HG02870 (cell line): ENCODE measurements around the gene P3H2.

Experiments used
- ATAC-seq: cut with Tn5 transposase; IDR thresholded peaks from one replicate; pipeline ENCODE4 v1.9.1; 2021; ENCODE audit warnings: mild to moderate bottlenecking, moderate library complexity; ENCODE audit not compliant: unreplicated experiment

P3H2 gene

GRCh38 chr3:189952272-189952671, 168.4 kb downstream of the P3H2 start:
- no peak for ATAC-seq

GRCh38 chr3:189950258-189950657, 170.4 kb downstream of the P3H2 start:
- ATAC-seq, result no peak

GRCh38 chr3:189949580-189949979, 171.1 kb downstream of the P3H2 start:
- ATAC-seq, result no peak

GRCh38 chr3:189948724-189949045, 172.0 kb downstream of the P3H2 start:
- ATAC-seq, result no peak

- ATAC-seq, result no peak
Observed at GRCh38 chr3:189947948-189948723, 172.6 kb downstream of the P3H2 start.

GRCh38 chr3:189947068-189947467, 173.6 kb downstream of the P3H2 start:
- no peak for ATAC-seq

GRCh38 chr3:189945935-189946709, 174.6 kb downstream of the P3H2 start:
- no peak for ATAC-seq

- no peak for ATAC-seq
Observed at GRCh38 chr3:189944285-189945145, 176.2 kb downstream of the P3H2 start.

- no peak for ATAC-seq
Observed at GRCh38 chr3:189942948-189943347, 177.7 kb downstream of the P3H2 start.

GRCh38 chr3:189941679-189942078, 179.0 kb downstream of the P3H2 start:
- no peak for ATAC-seq

GRCh38 chr3:189941125-189941524, 179.6 kb downstream of the P3H2 start:
- ATAC-seq, result no peak

GRCh38 chr3:189937302-189938127, 183.2 kb downstream of the P3H2 start:
- ATAC-seq, result no peak

- no peak for ATAC-seq
Observed at GRCh38 chr3:189936201-189936945, 184.3 kb downstream of the P3H2 start.

GRCh38 chr3:189927975-189928895, 192.5 kb downstream of the P3H2 start:
- no peak for ATAC-seq

GRCh38 chr3:189921770-189922169, 198.9 kb downstream of the P3H2 start:
- no peak for ATAC-seq

GRCh38 chr3:189914799-189915198, 205.9 kb downstream of the P3H2 start:
- no peak for ATAC-seq

- no peak for ATAC-seq
Observed at GRCh38 chr3:189911001-189911400, 209.7 kb downstream of the P3H2 start.

GRCh38 chr3:189909573-189909972, 211.1 kb downstream of the P3H2 start:
- no peak for ATAC-seq

GRCh38 chr3:189909139-189909538, 211.6 kb downstream of the P3H2 start:
- ATAC-seq, result no peak
